GM23248 (cell line): ENCODE results near the gene TSPAN8.

ENCODE experiments used
- EZH2 ChIP-seq: fragments of 200-600 bp; sonication (generic); IDR thresholded peaks from 2 replicates; pipeline ENCODE4 v1.6.1; 2018; ENCODE audit warnings: antibody characterized with exemption, mild to moderate bottlenecking; ENCODE audit not compliant: insufficient read depth, poor library complexity, severe bottlenecking
- EZH2phosphoT487 ChIP-seq: fragments of 200-600 bp; sonication (generic); IDR thresholded peaks from 2 replicates; pipeline ENCODE4 v1.6.1; 2018; ENCODE audit warnings: antibody characterized with exemption, moderate library complexity, mild to moderate bottlenecking, low read depth; ENCODE audit not compliant: insufficient read depth

- TF ChIP-seq EZH2 (no peak), EZH2phosphoT487 (no peak)
Observed at GRCh38 chr12:71183018-71183417, 25.2 kb upstream of the TSPAN8 start.
